K562 (cell line): ENCODE data around the gene ASMT. TPM values are rescaled to one million over a fixed set of nuclear protein-coding genes. Genes with fewer than 3 reads are reported as not detected.
A peak's percentile ranks its signal among the peaks of the same experiment; 100 is the strongest.

Experiments
- ATAC-seq: fragments of 200-7000 bp; cut with Tn5 transposase; 3 replicates; pipeline ENCODE4 v1.9.1; 2020; ENCODE audit warnings: moderate library complexity
- BruUV-seq: library from RNA; stranded (reverse); fragments of 400-500 nt; replicated peaks from 2 replicates; lab custom pipeline; 2021; lab: Mats Ljungman, UMichigan
- CTCF ChIA-PET: fragments of 300-600 bp; formaldehyde crosslinking; extraction: SDS; loops from one replicate; lab custom pipeline; 2021; ENCODE audit warnings: low intra/inter-chr PET ratio; lab: Yijun Ruan, JAX
- POLR2A ChIA-PET: fragments of 300-600, 350-650 bp; sonication (Branson Sonifier 250); formaldehyde crosslinking; extraction: SDS; loops from one replicate; lab custom pipeline; 2021; ENCODE audit warnings: antibody characterized with exemption, inconsistent platforms; lab: Yijun Ruan, JAX
- DNase-seq, 4 experiments: peaks; one replicate each; pipeline versions ENCODE4 v3.0.0 to v3.0.0-alpha.2; 2011 to 2018; ENCODE audit warnings: low spot score in 3 of 4, mixed read lengths in 3 of 4; ENCODE audit errors: extremely low read depth in 1 of 4
- FAIRE-seq: peaks from 2 replicates; lab custom pipeline; 2011; peaks lifted over from hg19 to GRCh38; lab: Jason Lieb, UNC
- H2AFZ ChIP-seq: 2 replicates; pipeline ENCODE4 v1.6.0; 2011; ENCODE audit warnings: low read depth, low read length, control low read depth, inconsistent platforms
- H3K27ac ChIP-seq: fragments of 200-600 bp; 3 replicates; pipeline ENCODE4 v1.8.0; 2011; ENCODE audit warnings: low read depth, mild to moderate bottlenecking, control low read depth, inconsistent platforms, low read length, moderate library complexity, mixed read lengths; ENCODE audit errors: extremely low read depth
- H3K27me3 ChIP-seq, 2 experiments: fragments of 300-600 bp in 1 of 2; 2 replicates in 1 of 2; 3 replicates in 1 of 2; pipeline versions ENCODE4 v1.6.0 to v1.8.0; 2011; ENCODE audit warnings: inconsistent platforms in 2 of 2, low read length in 2 of 2, mild to moderate bottlenecking in 1 of 2, mixed read lengths in 1 of 2, moderate library complexity in 1 of 2; ENCODE audit not compliant: control insufficient read depth in 2 of 2, insufficient read depth in 2 of 2
- H3K36me3 ChIP-seq: fragments of 300-600 bp; 3 replicates; pipeline ENCODE4 v1.8.0; 2011; ENCODE audit warnings: mild to moderate bottlenecking, low read length, inconsistent platforms; ENCODE audit not compliant: control insufficient read depth, insufficient read depth
- H3K4me1 ChIP-seq, 2 experiments: fragments of 200-600 bp in 1 of 2; replicated peaks in 1 of 2; 2 replicates in 1 of 2; 3 replicates in 1 of 2; pipeline versions ENCODE4 v1.5.1 to v1.8.0; 2011; ENCODE audit warnings: inconsistent platforms in 2 of 2, low read length in 2 of 2, mild to moderate bottlenecking in 1 of 2, mixed read lengths in 1 of 2, moderate library complexity in 1 of 2; ENCODE audit not compliant: control insufficient read depth in 2 of 2, insufficient read depth in 2 of 2
- H3K4me2 ChIP-seq: 2 replicates; pipeline ENCODE4 v1.6.1; 2011; ENCODE audit warnings: low read length, control low read depth, inconsistent platforms, mixed read lengths; ENCODE audit not compliant: insufficient read depth
- H3K4me3 ChIP-seq: fragments of 200-600 bp; sonication (generic), shearing (Covaris generic); 2 replicates; pipeline ENCODE4 v1.5.1; 2016; ENCODE audit warnings: control low read depth, inconsistent platforms
- H3K79me2 ChIP-seq: fragments of 200-600 bp; 3 replicates; pipeline ENCODE4 v1.8.0; 2011; ENCODE audit warnings: low read length, inconsistent platforms; ENCODE audit not compliant: control insufficient read depth, insufficient read depth
- H3K9ac ChIP-seq, 2 experiments: 2 replicates each; pipeline versions ENCODE4 v1.6.0 to v1.6.1; 2011; ENCODE audit warnings: low read depth in 2 of 2, low read length in 2 of 2, control low read depth in 1 of 2, inconsistent platforms in 1 of 2, mild to moderate bottlenecking in 1 of 2, mixed read lengths in 1 of 2; ENCODE audit not compliant: insufficient read depth in 1 of 2
- H3K9me1 ChIP-seq: one replicate; pipeline ENCODE4 v1.6.0; 2011; ENCODE audit warnings: inconsistent platforms, mild to moderate bottlenecking, low read length, moderate library complexity; ENCODE audit not compliant: control insufficient read depth, insufficient read depth
- H3K9me3 ChIP-seq: replicated peaks from 2 replicates; pipeline ENCODE4 v1.5.1; 2011; ENCODE audit warnings: low read depth, low read length, inconsistent platforms; ENCODE audit not compliant: control insufficient read depth, insufficient read depth
- H4K20me1 ChIP-seq: replicated peaks from 2 replicates; pipeline ENCODE4 v1.6.1; 2011; ENCODE audit warnings: low read length, inconsistent platforms, mixed read lengths; ENCODE audit not compliant: control insufficient read depth, insufficient read depth
- CEBPB ChIP-seq: fragments of 450-650 bp; IDR thresholded peaks from 2 replicates; pipeline ENCODE4 v1.6.1; 2016; ENCODE audit warnings: missing genetic modification characterization, missing compliant biosample characterization
- CEBPG ChIP-seq, 3 experiments: fragments of 200-800 bp in 1 of 3; sonication (Bioruptor generic) in 1 of 3; sonication (generic) in 1 of 3; formaldehyde crosslinking in 1 of 3; IDR thresholded peaks in 2 of 3; conservative IDR thresholded peaks in 1 of 3; 2 replicates each; pipeline versions ENCODE4 v1.6.1 to v1.8.0; 2016 to 2022; ENCODE audit warnings: missing compliant biosample characterization in 2 of 3, missing genetic modification characterization in 2 of 3, mild to moderate bottlenecking in 1 of 3, missing genetic modification reagents in 1 of 3
- ZNF143 ChIP-seq: sonication (generic); formaldehyde crosslinking; IDR thresholded peaks from 2 replicates; pipeline ENCODE4 v1.9.0; 2022; ENCODE audit warnings: mild to moderate bottlenecking, missing genetic modification reagents
- WGBS: fragments of 100-300 bp; shearing (Covaris generic); methylation state at CpG from one replicate; pipeline ENCODE4 v1.1.6; 2016; ENCODE audit warnings: low coverage, mixed read lengths; ENCODE audit not compliant: insufficient coverage; ENCODE audit errors: missing lambda C conversion rate; 5-methylcytosine and 5-hydroxymethylcytosine counted together
- in situ Hi-C: fragments of 300-500 bp; cut with MboI; formaldehyde crosslinking; loops from 4 replicates; pipeline ENCODE4 v1.15.0; 2018; ENCODE audit warnings: inconsistent platforms, mixed read lengths
- intact Hi-C: fragments of 100-400 bp; cut with micrococcal nuclease; formaldehyde crosslinking; loops from 2 replicates; pipeline ENCODE4 v1.14.2; 2022
- polyA plus RNA-seq, 8 experiments: library from polyadenylated mRNA; depleted of rRNA in 4 of 8; stranded (reverse) in 5 of 8; unstranded in 3 of 8; fragments of >200 nt; fragmentation: Nextera tagmentation in 2 of 8; fragmentation: Illumina TruSeq in 1 of 8; extraction: Ambion mirVana in 2 of 8; extraction: Trizol in 1 of 8; gene quantifications; 2 replicates each; pipeline versions ENCODE4 v1.2.1 to v1.2.3, GENCODE V29; 2011 to 2014; ENCODE audit warnings: inconsistent platforms in 1 of 8, missing spikeins in 1 of 8
- total RNA-seq, 7 experiments: library from RNA; depleted of rRNA in 6 of 7; stranded (reverse); fragments of >200 nt in 6 of 7; fragmentation: Illumina TruSeq in 2 of 7; extraction: Trizol in 2 of 7; gene quantifications; 2 replicates each; pipeline versions ENCODE4 v1.2.1 to v1.2.3, GENCODE V29; 2011 to 2021; ENCODE audit warnings: low replicate concordance in 1 of 7

The ASMT gene
- total and polyA plus RNA-seq, 9 of the 15 experiments (the other 6 are each of a cell fraction or from before 2014, with no cell fraction given), result 0.06 TPM; not detected in 8

GRCh38 chrX:1589356-1590130 lies 25.3 kb upstream of the ASMT start:
- no peak overlapping the region for H3K9ac ChIP-seq
- intact Hi-C loops (no loop called here), in situ Hi-C loops (no loop called here)
- peaks cover 29% of the 10 kb centered on the region for H3K79me2 ChIP-seq
- no TSS peak for BruUV-seq
- no peaks in the 10 kb centered on the region for H3K9me3 ChIP-seq
- TF ChIP-seq CEBPB (tag) (peak; percentile 15; the same call in 1 of the 2 replicates), ZNF143 (CRISPR knock-in tag) (no peak), CEBPG (CRISPR knock-in tag; IDR thresholded peaks at IDR 0.05) (no peak), CEBPG (tag; conservative IDR thresholded peaks at IDR 0.05 in 1 of 2, IDR thresholded peaks at IDR 0.05 in 1 of 2) (0 out of 4 replicates have a peak, but pooled peaks of 1 of the 2 experiments have one; percentile 11)
- no peak overlapping the region for H3K4me2 ChIP-seq
- ATAC-seq, result no peak
- WGBS, result 46% methylated on average over 6 of the region's 12 CpGs
- ChIA-PET CTCF (no interaction called here), POLR2A (no interaction called here)
- H3K27ac ChIP-seq, result no peak overlapping the region
- no peaks in the 10 kb centered on the region for H3K27me3 ChIP-seq
- H3K4me3 ChIP-seq, result no peak overlapping the region
- H2AFZ ChIP-seq, result no peak overlapping the region
- H3K4me1 ChIP-seq, result peaks cover 0 to 24% of the 10 kb centered on the region in 2 experiments; a peak in 2 of 5 replicates
- no peak for DNase-seq
- no peaks in the 10 kb centered on the region for H3K9me1 ChIP-seq
- no peak for FAIRE-seq
- peaks cover 15% of the 10 kb centered on the region for H4K20me1 ChIP-seq
- peaks cover 16% of the 10 kb centered on the region; the same call in 2 of the 3 replicates for H3K36me3 ChIP-seq
